ENCODE data around the gene C1QL3. TPM values are rescaled to one million over a fixed set of nuclear protein-coding genes. Genes with fewer than 3 reads are reported as not detected.

The C1QL3 gene
- total and polyA plus RNA-seq, 4 donors = 1.9 to 11.8 (median 6.3) TPM

- H3K27me3 ChIP-seq (ENCODE audit: control insufficient read depth, insufficient read depth, low read length) = no peaks in the 10 kb centered on the region
- DNase-seq (ENCODE audit: low read depth in 4 of 6, low spot score in 6 of 6) = no peak
- WGBS (ENCODE audit: insufficient coverage) = 66% methylated on average over 2 of the region's 3 CpGs
- no peak overlapping the region for H3K4me3 ChIP-seq (ENCODE audit: low read depth, low read length)
- no peaks in the 10 kb centered on the region for H3K4me1 ChIP-seq (ENCODE audit: control insufficient read depth, insufficient read depth, low read length)
- H3K36me3 ChIP-seq (ENCODE audit: control insufficient read depth, insufficient read depth, low read length) = no peaks in the 10 kb centered on the region
- no peak overlapping the region for H3K27ac ChIP-seq (ENCODE audit: low read depth, low read length)
- H3K9me3 ChIP-seq (ENCODE audit: control insufficient read depth, insufficient read depth, low read length) = no peaks in the 10 kb centered on the region
Measured at GRCh38 chr10:16544099-16544498, 22.4 kb upstream of the C1QL3 start.

DNA sequence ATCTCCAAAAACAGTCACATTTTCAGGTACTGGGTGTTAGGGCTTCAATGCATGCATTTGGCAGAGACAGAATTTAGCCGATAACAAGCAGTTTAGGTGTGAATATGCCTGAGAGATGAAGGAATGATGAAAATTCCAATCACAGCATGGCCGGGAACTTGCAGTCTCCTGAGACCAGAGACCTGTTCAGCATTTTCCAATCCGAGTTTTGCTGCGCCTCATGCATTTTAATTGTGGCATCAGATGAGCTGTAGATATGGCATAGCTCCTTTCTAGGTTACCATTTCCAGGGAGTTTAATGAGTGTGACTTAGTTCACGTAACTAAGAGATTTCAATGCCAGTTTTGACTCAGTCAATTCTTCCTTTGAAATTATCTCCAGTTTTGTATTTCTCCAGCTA is 14.5 kb upstream of the C1QL3 start:
- no peak overlapping the region for H3K4me3 ChIP-seq (ENCODE audit: low read depth, low read length)
- no peaks in the 10 kb centered on the region for H3K36me3 ChIP-seq (ENCODE audit: control insufficient read depth, insufficient read depth, low read length)
- DNase-seq (ENCODE audit: low read depth in 4 of 6, low spot score in 6 of 6) = no peak
- H3K27me3 ChIP-seq (ENCODE audit: control insufficient read depth, insufficient read depth, low read length) = no peaks in the 10 kb centered on the region
- H3K9me3 ChIP-seq (ENCODE audit: control insufficient read depth, insufficient read depth, low read length) = no peaks in the 10 kb centered on the region
- H3K4me1 ChIP-seq (ENCODE audit: control insufficient read depth, insufficient read depth, low read length) = no peaks in the 10 kb centered on the region
- 72% methylated on average over 5 of the region's 5 CpGs for WGBS (ENCODE audit: insufficient coverage)
- no peak overlapping the region for H3K27ac ChIP-seq (ENCODE audit: low read depth, low read length)

- no peaks in the 10 kb centered on the region for H3K27me3 ChIP-seq (ENCODE audit: control insufficient read depth, insufficient read depth, low read length)
- H3K9me3 ChIP-seq (ENCODE audit: control insufficient read depth, insufficient read depth, low read length) = no peaks in the 10 kb centered on the region
- no peaks in the 10 kb centered on the region for H3K4me1 ChIP-seq (ENCODE audit: control insufficient read depth, insufficient read depth, low read length)
- no peaks in the 10 kb centered on the region for H3K36me3 ChIP-seq (ENCODE audit: control insufficient read depth, insufficient read depth, low read length)
- WGBS (ENCODE audit: insufficient coverage) = 100% methylated on average over 1 of the region's 3 CpGs
- no peak for DNase-seq (ENCODE audit: low read depth in 4 of 6, low spot score in 6 of 6)
- H3K4me3 ChIP-seq (ENCODE audit: low read depth, low read length) = no peak overlapping the region
- no peak overlapping the region for H3K27ac ChIP-seq (ENCODE audit: low read depth, low read length)
Measured at GRCh38 chr10:16529853-16530252, 8.2 kb upstream of the C1QL3 start.

- Histone ChIP-seq H3K4me3 (ENCODE audit: low read depth, low read length) (no peak overlapping the region), H3K27ac (ENCODE audit: low read depth, low read length) (no peak overlapping the region)
Measured at GRCh38 chr10:16527452-16527851, 5.8 kb upstream of the C1QL3 start.

GRCh38 chr10:16520900-16521299 is 779 bp downstream of the C1QL3 start:
- no peak overlapping the region for H3K27ac ChIP-seq (ENCODE audit: low read depth, low read length)
- H3K36me3 ChIP-seq (ENCODE audit: control insufficient read depth, insufficient read depth, low read length) = no peaks in the 10 kb centered on the region
- under 1% methylated on average over 39 of the region's 39 CpGs for WGBS (ENCODE audit: insufficient coverage)
- H3K4me1 ChIP-seq (ENCODE audit: control insufficient read depth, insufficient read depth, low read length) = peaks cover 24% of the 10 kb centered on the region
- peak overlapping the region; percentile 11 for H3K4me3 ChIP-seq (ENCODE audit: low read depth, low read length)
- DNase-seq (ENCODE audit: low read depth in 4 of 6, low spot score in 6 of 6) = peak in 2 of 6 donors; percentile 36 to 50
- peaks cover 51% of the 10 kb centered on the region for H3K27me3 ChIP-seq (ENCODE audit: control insufficient read depth, insufficient read depth, low read length)
- H3K9me3 ChIP-seq (ENCODE audit: control insufficient read depth, insufficient read depth, low read length) = no peaks in the 10 kb centered on the region

More at GRCh38 chr10:16527452-16527851, 5.8 kb upstream of the C1QL3 start:
- no peaks in the 10 kb centered on the region for H3K4me1 ChIP-seq (ENCODE audit: control insufficient read depth, insufficient read depth, low read length)
- no peaks in the 10 kb centered on the region for H3K36me3 ChIP-seq (ENCODE audit: control insufficient read depth, insufficient read depth, low read length)
- no peak for DNase-seq (ENCODE audit: low read depth in 4 of 6, low spot score in 6 of 6)
- no CpG with 5 or more reads among the region's 4 CpGs for WGBS (ENCODE audit: insufficient coverage)
- peaks cover 17% of the 10 kb centered on the region for H3K27me3 ChIP-seq (ENCODE audit: control insufficient read depth, insufficient read depth, low read length)
- H3K9me3 ChIP-seq (ENCODE audit: control insufficient read depth, insufficient read depth, low read length) = no peaks in the 10 kb centered on the region

- peaks cover 51% of the 10 kb centered on the region for H3K27me3 ChIP-seq (ENCODE audit: control insufficient read depth, insufficient read depth, low read length)
- under 1% methylated on average over 94 of the region's 104 CpGs for WGBS (ENCODE audit: insufficient coverage)
- peaks cover 24% of the 10 kb centered on the region for H3K4me1 ChIP-seq (ENCODE audit: control insufficient read depth, insufficient read depth, low read length)
- H3K27ac ChIP-seq (ENCODE audit: low read depth, low read length) = no peak overlapping the region
- peak overlapping the region; percentile 26 for H3K4me3 ChIP-seq (ENCODE audit: low read depth, low read length)
- H3K9me3 ChIP-seq (ENCODE audit: control insufficient read depth, insufficient read depth, low read length) = no peaks in the 10 kb centered on the region
- no peaks in the 10 kb centered on the region for H3K36me3 ChIP-seq (ENCODE audit: control insufficient read depth, insufficient read depth, low read length)
- DNase-seq (ENCODE audit: low read depth in 4 of 6, low spot score in 6 of 6) = no peak
Measured at GRCh38 chr10:16519908-16520861, 1.5 kb downstream of the C1QL3 start.

DNA sequence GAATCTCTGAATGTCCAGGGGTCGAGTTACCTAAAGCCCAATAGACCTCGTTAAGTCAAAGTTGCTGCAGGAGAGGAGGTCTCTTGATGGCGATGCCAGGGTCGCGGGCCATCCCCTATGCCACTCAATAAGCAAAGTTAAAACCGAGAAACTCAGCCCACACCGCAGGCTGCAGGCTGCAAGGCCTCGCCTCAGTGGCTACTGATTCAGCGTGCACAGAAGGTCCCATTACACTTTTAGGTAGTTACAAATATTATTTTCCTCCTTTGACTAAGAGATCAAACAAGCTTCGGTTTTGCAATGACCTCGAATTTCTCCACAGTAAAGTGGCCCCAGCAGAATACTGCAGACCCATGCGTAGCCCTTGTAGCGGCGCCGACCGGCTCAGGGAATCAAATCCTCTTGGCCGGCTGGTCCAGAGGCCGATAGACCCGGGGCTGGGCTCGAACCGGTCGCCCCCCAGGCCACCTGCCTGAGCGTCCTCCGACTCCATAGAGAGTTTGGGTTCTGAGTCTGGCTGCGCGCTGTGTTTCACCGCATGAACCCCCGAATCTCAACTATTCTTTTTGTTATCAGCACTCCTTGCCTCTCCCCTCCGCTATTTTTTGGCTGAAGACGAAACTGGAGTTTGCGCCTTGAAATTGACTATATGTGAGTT is 2.3 kb downstream of the C1QL3 start:
- H3K4me1 ChIP-seq (ENCODE audit: control insufficient read depth, insufficient read depth, low read length) = peaks cover 24% of the 10 kb centered on the region
- H3K9me3 ChIP-seq (ENCODE audit: control insufficient read depth, insufficient read depth, low read length) = no peaks in the 10 kb centered on the region
- H3K27me3 ChIP-seq (ENCODE audit: control insufficient read depth, insufficient read depth, low read length) = peaks cover 51% of the 10 kb centered on the region
- H3K27ac ChIP-seq (ENCODE audit: low read depth, low read length) = no peak overlapping the region
- DNase-seq (ENCODE audit: low read depth in 4 of 6, low spot score in 6 of 6) = peak in 1 of 6 donors; percentile 12
- 14% methylated on average over 22 of the region's 31 CpGs for WGBS (ENCODE audit: insufficient coverage)
- no peaks in the 10 kb centered on the region for H3K36me3 ChIP-seq (ENCODE audit: control insufficient read depth, insufficient read depth, low read length)
- peak overlapping the region; percentile 26 for H3K4me3 ChIP-seq (ENCODE audit: low read depth, low read length)

- Histone ChIP-seq H3K27ac (ENCODE audit: low read depth, low read length) (no peak overlapping the region), H3K9me3 (ENCODE audit: control insufficient read depth, insufficient read depth, low read length) (no peaks in the 10 kb centered on the region), H3K4me3 (ENCODE audit: low read depth, low read length) (no peak overlapping the region), H3K27me3 (ENCODE audit: control insufficient read depth, insufficient read depth, low read length) (peaks cover 47% of the 10 kb centered on the region), H3K4me1 (ENCODE audit: control insufficient read depth, insufficient read depth, low read length) (peaks cover 24% of the 10 kb centered on the region), H3K36me3 (ENCODE audit: control insufficient read depth, insufficient read depth, low read length) (no peaks in the 10 kb centered on the region)
- WGBS (ENCODE audit: insufficient coverage) = 100% methylated on average over 1 of the region's 4 CpGs
- peak in 2 of 6 donors; percentile 14 to 31 for DNase-seq (ENCODE audit: low read depth in 4 of 6, low spot score in 6 of 6)
Measured at GRCh38 chr10:16518822-16519221, 2.9 kb downstream of the C1QL3 start.

- Histone ChIP-seq H3K4me3 (ENCODE audit: low read depth, low read length) (no peak overlapping the region), H3K36me3 (ENCODE audit: control insufficient read depth, insufficient read depth, low read length) (no peaks in the 10 kb centered on the region), H3K9me3 (ENCODE audit: control insufficient read depth, insufficient read depth, low read length) (no peaks in the 10 kb centered on the region), H3K4me1 (ENCODE audit: control insufficient read depth, insufficient read depth, low read length) (no peaks in the 10 kb centered on the region), H3K27ac (ENCODE audit: low read depth, low read length) (no peak overlapping the region), H3K27me3 (ENCODE audit: control insufficient read depth, insufficient read depth, low read length) (no peaks in the 10 kb centered on the region)
- WGBS (ENCODE audit: insufficient coverage) = no CpG with 5 or more reads among the region's 9 CpGs
- no peak for DNase-seq (ENCODE audit: low read depth in 4 of 6, low spot score in 6 of 6)
Measured at GRCh38 chr10:16510843-16511242, 10.8 kb downstream of the C1QL3 start.

Data from spinal cord (tissue), 10 donors.